Measurements from ENCODE around the gene CHL1.
"Not testable (repeated sequence)": the region's sequence is repeated elsewhere in the genome, so short reads cannot be mapped to it uniquely, and the experiment has no call there.

The CHL1 gene

GRCh38 chr3:350871-351371, 154.4 kb downstream of the CHL1 start:
- Histone ChIP-seq H3K9ac (ENCODE audit: low read depth, low read length) (no peak overlapping the region), H3K9me3 (replicated peaks; ENCODE audit: low read length) (no peaks in the 10 kb centered on the region), H3K4me1 (ENCODE audit: control insufficient read depth, insufficient read depth, low read length) (peaks cover 7% of the 10 kb centered on the region), H3K27me3 (ENCODE audit: control insufficient read depth, insufficient read depth, low read length) (no peaks in the 10 kb centered on the region), H3K4me3 (ENCODE audit: low read length) (no peak overlapping the region), H3K4me2 (ENCODE audit: low read length) (no peak overlapping the region), H3K36me3 (ENCODE audit: insufficient read depth, low read length) (no peaks in the 10 kb centered on the region)

- H3K9me3 ChIP-seq (replicated peaks; ENCODE audit: low read length) = no peaks in the 10 kb centered on the region
- H3K4me3 ChIP-seq (ENCODE audit: low read length) = no peak overlapping the region
- no peaks in the 10 kb centered on the region for H3K36me3 ChIP-seq (ENCODE audit: insufficient read depth, low read length)
- no peaks in the 10 kb centered on the region for H3K27me3 ChIP-seq (ENCODE audit: control insufficient read depth, insufficient read depth, low read length)
- peaks cover 8% of the 10 kb centered on the region for H3K4me1 ChIP-seq (ENCODE audit: control insufficient read depth, insufficient read depth, low read length)
- H3K9ac ChIP-seq (ENCODE audit: low read depth, low read length) = no peak overlapping the region
- no peak overlapping the region for H3K4me2 ChIP-seq (ENCODE audit: low read length)
Measured at GRCh38 chr3:352599-352998, 156.0 kb downstream of the CHL1 start.

DNA sequence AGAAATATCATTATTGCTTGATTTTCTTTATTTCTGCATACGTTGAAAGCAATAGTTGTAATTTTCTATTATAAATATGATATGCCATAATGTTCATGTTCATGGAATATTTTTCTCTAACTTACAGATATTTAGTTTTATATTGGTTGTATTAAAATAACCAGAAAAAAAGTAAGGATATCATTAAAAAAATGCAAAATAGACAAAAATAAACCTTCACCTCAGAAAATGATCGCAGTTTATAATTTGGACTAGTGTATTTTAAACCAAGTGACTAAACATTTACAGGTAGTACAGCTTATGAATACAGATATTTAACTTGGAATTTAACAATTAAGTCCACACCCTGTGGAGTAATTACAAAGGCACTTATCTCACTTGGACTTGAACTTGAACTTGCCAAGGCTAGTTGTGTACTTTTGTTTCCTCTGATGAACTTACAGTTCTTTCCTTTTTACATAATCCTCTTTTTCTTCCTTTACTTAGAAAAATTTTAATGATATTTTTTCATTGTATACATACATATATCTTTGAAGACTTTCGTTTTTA, 156.7 kb downstream of the CHL1 start:
- no peak overlapping the region for H3K4me3 ChIP-seq (ENCODE audit: low read length)

DNA sequence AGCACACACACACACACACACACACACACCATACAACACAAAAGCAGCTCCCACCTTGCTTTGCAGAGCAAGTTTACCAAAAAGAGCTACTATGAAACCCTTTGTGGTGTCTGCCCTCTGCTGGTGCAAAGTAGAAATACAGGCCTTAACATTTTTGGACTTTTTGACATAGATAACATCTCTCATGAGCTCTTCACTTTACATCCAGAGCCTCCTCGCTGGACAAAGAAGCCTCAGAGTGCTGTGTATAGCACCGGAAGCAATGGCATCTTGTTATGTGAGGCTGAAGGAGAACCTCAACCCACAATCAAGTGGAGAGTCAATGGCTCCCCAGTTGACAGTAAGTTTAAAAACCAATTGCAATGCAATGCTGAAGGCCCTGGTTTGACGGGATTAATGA, 157.9 kb downstream of the CHL1 start:
- H3K4me2 ChIP-seq (ENCODE audit: low read length) = no peak overlapping the region
- H3K4me3 ChIP-seq (ENCODE audit: low read length) = no peak overlapping the region
- H3K9ac ChIP-seq (ENCODE audit: low read depth, low read length) = no peak overlapping the region
- no peaks in the 10 kb centered on the region for H3K9me3 ChIP-seq (replicated peaks; ENCODE audit: low read length)
- no peaks in the 10 kb centered on the region for H3K27me3 ChIP-seq (ENCODE audit: control insufficient read depth, insufficient read depth, low read length)
- H3K36me3 ChIP-seq (ENCODE audit: insufficient read depth, low read length) = no peaks in the 10 kb centered on the region
- peaks cover 8% of the 10 kb centered on the region for H3K4me1 ChIP-seq (ENCODE audit: control insufficient read depth, insufficient read depth, low read length)

More for the DNA sequence above, 156.7 kb downstream of the CHL1 start:
- Histone ChIP-seq H3K4me2 (ENCODE audit: low read length) (no peak overlapping the region), H3K9ac (ENCODE audit: low read depth, low read length) (no peak overlapping the region), H3K9me3 (replicated peaks; ENCODE audit: low read length) (no peaks in the 10 kb centered on the region), H3K27me3 (ENCODE audit: control insufficient read depth, insufficient read depth, low read length) (no peaks in the 10 kb centered on the region), H3K36me3 (ENCODE audit: insufficient read depth, low read length) (no peaks in the 10 kb centered on the region), H3K4me1 (ENCODE audit: control insufficient read depth, insufficient read depth, low read length) (peaks cover 8% of the 10 kb centered on the region)

DNA sequence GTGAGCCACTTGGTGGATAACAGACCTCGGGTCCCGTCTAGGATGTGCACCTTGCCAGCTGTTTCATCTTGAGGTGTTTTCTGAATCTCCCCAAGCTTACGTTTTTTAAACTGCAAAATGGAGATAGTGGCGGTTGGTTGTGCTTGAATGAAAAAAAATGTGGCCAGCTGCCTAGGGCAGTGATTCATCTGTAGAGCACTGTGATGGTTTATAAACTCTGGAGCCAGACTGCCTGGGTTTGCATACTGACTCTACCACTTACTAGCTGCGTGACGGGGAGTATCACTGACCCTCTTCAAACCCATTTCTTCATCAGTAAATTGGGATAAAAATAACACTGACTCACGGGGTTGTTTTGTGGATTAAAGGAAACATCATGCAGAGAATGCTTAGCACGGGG, 159.1 kb downstream of the CHL1 start:
- H3K27me3 ChIP-seq (ENCODE audit: control insufficient read depth, insufficient read depth, low read length) = no peaks in the 10 kb centered on the region
- no peaks in the 10 kb centered on the region for H3K36me3 ChIP-seq (ENCODE audit: insufficient read depth, low read length)
- no peak overlapping the region for H3K4me3 ChIP-seq (ENCODE audit: low read length)
- H3K9me3 ChIP-seq (replicated peaks; ENCODE audit: low read length) = no peaks in the 10 kb centered on the region
- peaks cover 8% of the 10 kb centered on the region for H3K4me1 ChIP-seq (ENCODE audit: control insufficient read depth, insufficient read depth, low read length)
- H3K9ac ChIP-seq (ENCODE audit: low read depth, low read length) = no peak overlapping the region
- peak overlapping the region; percentile 20 for H3K4me2 ChIP-seq (ENCODE audit: low read length)

- Histone ChIP-seq H3K4me1 (ENCODE audit: control insufficient read depth, insufficient read depth, low read length) (peaks cover 8% of the 10 kb centered on the region), H3K9ac (ENCODE audit: low read depth, low read length) (no peak overlapping the region), H3K4me2 (ENCODE audit: low read length) (no peak overlapping the region), H3K4me3 (ENCODE audit: low read length) (no peak overlapping the region), H3K27me3 (ENCODE audit: control insufficient read depth, insufficient read depth, low read length) (no peaks in the 10 kb centered on the region), H3K9me3 (replicated peaks; ENCODE audit: low read length) (no peaks in the 10 kb centered on the region), H3K36me3 (ENCODE audit: insufficient read depth, low read length) (no peaks in the 10 kb centered on the region)
Measured at GRCh38 chr3:356952-357351, 160.4 kb downstream of the CHL1 start.

DNA sequence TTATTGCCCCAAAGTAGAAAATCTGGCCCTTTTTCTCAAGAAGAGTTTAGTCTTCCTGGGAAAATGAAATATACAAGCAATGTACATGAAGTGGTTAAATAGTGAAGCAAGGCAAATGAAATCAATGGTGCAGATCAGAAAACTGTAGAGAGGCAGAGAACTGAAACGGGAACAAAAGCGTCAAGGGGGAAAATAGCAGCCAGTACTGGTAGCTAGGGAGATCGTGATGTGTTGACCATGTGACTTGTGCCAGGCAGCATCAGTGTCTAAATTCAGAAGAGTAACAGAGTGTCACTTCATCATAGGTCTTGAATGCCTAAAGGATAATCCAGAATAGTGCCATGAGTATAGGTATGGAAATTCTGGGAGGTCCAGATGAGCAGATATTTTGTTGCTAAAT, 163.1 kb downstream of the CHL1 start:
- no peaks in the 10 kb centered on the region for H3K27me3 ChIP-seq (ENCODE audit: control insufficient read depth, insufficient read depth, low read length)
- H3K4me3 ChIP-seq (ENCODE audit: low read length) = no peak overlapping the region
- peaks cover 8% of the 10 kb centered on the region for H3K4me1 ChIP-seq (ENCODE audit: control insufficient read depth, insufficient read depth, low read length)
- H3K9me3 ChIP-seq (replicated peaks; ENCODE audit: low read length) = no peaks in the 10 kb centered on the region
- no peaks in the 10 kb centered on the region for H3K36me3 ChIP-seq (ENCODE audit: insufficient read depth, low read length)
- H3K9ac ChIP-seq (ENCODE audit: low read depth, low read length) = no peak overlapping the region
- H3K4me2 ChIP-seq (ENCODE audit: low read length) = no peak overlapping the region

DNA sequence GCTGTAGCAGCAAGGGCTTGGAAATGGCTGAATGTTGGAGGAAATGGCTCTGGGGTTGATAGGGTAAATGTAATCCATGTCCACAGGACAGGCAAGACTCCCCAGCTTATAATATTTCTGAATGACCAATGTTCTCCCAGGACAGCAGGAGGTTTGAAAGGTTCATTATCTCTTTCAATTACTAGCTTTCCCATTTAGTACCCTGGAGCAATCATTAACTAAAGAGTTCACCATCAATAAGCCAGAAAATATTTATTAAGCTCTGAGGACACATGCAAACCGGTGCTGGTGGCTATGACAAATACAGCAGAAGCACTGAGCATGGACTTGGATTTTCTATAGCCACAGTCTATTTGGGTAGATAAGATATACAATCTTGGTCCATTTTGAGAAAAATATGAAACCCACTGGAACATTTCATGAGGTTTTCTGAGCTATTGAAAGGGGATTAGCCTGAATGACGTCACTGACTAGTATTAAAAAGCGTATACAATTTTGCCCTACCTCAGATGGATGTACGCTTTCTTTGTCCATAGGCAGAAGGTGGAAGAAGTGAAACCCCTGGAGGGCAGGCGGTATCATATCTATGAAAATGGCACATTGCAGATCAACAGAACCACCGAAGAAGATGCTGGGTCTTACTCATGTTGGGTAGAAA, 166.2 kb downstream of the CHL1 start:
- H3K4me2 ChIP-seq (ENCODE audit: low read length) = no peak overlapping the region
- no peaks in the 10 kb centered on the region for H3K27me3 ChIP-seq (ENCODE audit: control insufficient read depth, insufficient read depth, low read length)
- no peaks in the 10 kb centered on the region for H3K9me3 ChIP-seq (replicated peaks; ENCODE audit: low read length)
- H3K4me1 ChIP-seq (ENCODE audit: control insufficient read depth, insufficient read depth, low read length) = no peaks in the 10 kb centered on the region
- H3K9ac ChIP-seq (ENCODE audit: low read depth, low read length) = no peak overlapping the region
- no peak overlapping the region for H3K4me3 ChIP-seq (ENCODE audit: low read length)
- no peaks in the 10 kb centered on the region for H3K36me3 ChIP-seq (ENCODE audit: insufficient read depth, low read length)

DNA sequence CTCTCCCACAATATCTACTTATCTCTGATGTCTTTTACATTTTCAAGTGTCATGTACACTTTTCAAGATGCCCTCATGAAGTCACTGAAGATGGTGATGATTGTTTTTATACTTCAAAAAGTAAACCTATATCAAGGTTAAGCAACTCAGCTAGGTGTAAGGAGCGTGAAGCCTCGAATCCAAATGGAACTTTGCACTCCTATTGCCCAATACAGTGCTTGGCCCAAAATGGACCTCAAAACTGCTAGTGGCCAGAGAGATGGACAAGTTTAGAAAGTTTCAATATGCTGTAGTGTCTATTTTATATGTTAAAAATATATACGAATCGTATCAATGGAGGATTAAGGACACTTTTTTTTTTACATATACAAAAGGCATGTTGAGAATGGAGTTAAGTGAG, 167.7 kb downstream of the CHL1 start:
- no peak overlapping the region for H3K4me3 ChIP-seq (ENCODE audit: low read length)
- H3K9me3 ChIP-seq (replicated peaks; ENCODE audit: low read length) = no peaks in the 10 kb centered on the region
- H3K36me3 ChIP-seq (ENCODE audit: insufficient read depth, low read length) = no peaks in the 10 kb centered on the region
- no peak overlapping the region for H3K4me2 ChIP-seq (ENCODE audit: low read length)
- no peaks in the 10 kb centered on the region for H3K27me3 ChIP-seq (ENCODE audit: control insufficient read depth, insufficient read depth, low read length)
- H3K9ac ChIP-seq (ENCODE audit: low read depth, low read length) = no peak overlapping the region
- H3K4me1 ChIP-seq (ENCODE audit: control insufficient read depth, insufficient read depth, low read length) = no peaks in the 10 kb centered on the region

GRCh38 chr3:365268-365667, 168.7 kb downstream of the CHL1 start:
- Histone ChIP-seq H3K27me3 (ENCODE audit: control insufficient read depth, insufficient read depth, low read length) (no peaks in the 10 kb centered on the region), H3K4me3 (ENCODE audit: low read length) (no peak overlapping the region), H3K9me3 (replicated peaks; ENCODE audit: low read length) (no peaks in the 10 kb centered on the region), H3K9ac (ENCODE audit: low read depth, low read length) (no peak overlapping the region), H3K4me1 (ENCODE audit: control insufficient read depth, insufficient read depth, low read length) (no peaks in the 10 kb centered on the region), H3K36me3 (ENCODE audit: insufficient read depth, low read length) (no peaks in the 10 kb centered on the region), H3K4me2 (ENCODE audit: low read length) (no peak overlapping the region)

GRCh38 chr3:366253-366652, 169.7 kb downstream of the CHL1 start:
- not testable (repeated sequence) for H3K4me1 ChIP-seq (ENCODE audit: control insufficient read depth, insufficient read depth, low read length); H3K27me3 ChIP-seq (ENCODE audit: control insufficient read depth, insufficient read depth, low read length); H3K9ac ChIP-seq (ENCODE audit: low read depth, low read length); H3K4me2 ChIP-seq (ENCODE audit: low read length); H3K4me3 ChIP-seq (ENCODE audit: low read length); H3K9me3 ChIP-seq (replicated peaks; ENCODE audit: low read length); H3K36me3 ChIP-seq (ENCODE audit: insufficient read depth, low read length)

GRCh38 chr3:373193-373779, 176.7 kb downstream of the CHL1 start:
- H3K4me3 ChIP-seq (ENCODE audit: low read length) = no peak overlapping the region
- no peaks in the 10 kb centered on the region for H3K9me3 ChIP-seq (replicated peaks; ENCODE audit: low read length)
- no peak overlapping the region for H3K9ac ChIP-seq (ENCODE audit: low read depth, low read length)
- H3K4me1 ChIP-seq (ENCODE audit: control insufficient read depth, insufficient read depth, low read length) = peaks cover 14% of the 10 kb centered on the region
- no peak overlapping the region for H3K4me2 ChIP-seq (ENCODE audit: low read length)
- no peaks in the 10 kb centered on the region for H3K36me3 ChIP-seq (ENCODE audit: insufficient read depth, low read length)
- H3K27me3 ChIP-seq (ENCODE audit: control insufficient read depth, insufficient read depth, low read length) = no peaks in the 10 kb centered on the region
